WTC11 (cell line): ENCODE data around the gene G2E3. TPM values are rescaled to one million over a fixed set of nuclear protein-coding genes. Genes with fewer than 3 reads are reported as not detected.

Source experiments
- ATAC-seq: fragments of 200-7000 bp; cut with Tn5 transposase; 2 replicates; pipeline ENCODE4 v1.10.0; 2021; ENCODE audit warnings: mild to moderate bottlenecking, moderate library complexity
- CTCF ChIA-PET: fragments of 300-600 bp; sonication (Branson Sonifier 250); formaldehyde crosslinking; loops from one replicate; lab custom pipeline; 2021; ENCODE audit warnings: antibody characterized with exemption; lab: Charles Lee
- POLR2A ChIA-PET: fragments of 350-600 bp; sonication (Branson Sonifier 250); formaldehyde crosslinking; loops from one replicate; lab custom pipeline; 2021; ENCODE audit warnings: antibody characterized with exemption; lab: Charles Lee
- DNase-seq: peaks from one replicate; pipeline ENCODE4 v3.0.0; 2021; ENCODE audit warnings: low spot score
- H3K27ac Mint-ChIP-seq: 2 replicates; pipeline ENCODE4 v1.8.0; 2021; ENCODE audit warnings: mixed read lengths
- H3K27me3 Mint-ChIP-seq: 2 replicates; pipeline ENCODE4 v1.8.0; 2021; ENCODE audit warnings: low read depth, mild to moderate bottlenecking, moderate library complexity, mixed read lengths
- H3K36me3 Mint-ChIP-seq: 2 replicates; pipeline ENCODE4 v1.8.0; 2021; ENCODE audit warnings: mixed read lengths
- H3K4me1 Mint-ChIP-seq: 2 replicates; pipeline ENCODE4 v1.8.0; 2022; ENCODE audit warnings: mixed read lengths
- H3K4me3 Mint-ChIP-seq: 2 replicates; pipeline ENCODE4 v1.8.0; 2021; ENCODE audit warnings: mild to moderate bottlenecking, moderate library complexity, mixed read lengths
- H3K9me3 Mint-ChIP-seq: 2 replicates; pipeline ENCODE4 v1.8.0; 2021; ENCODE audit warnings: mixed read lengths
- ATF1 ChIP-seq: sonication (generic); formaldehyde crosslinking; IDR thresholded peaks from 2 replicates; pipeline ENCODE4 v1.8.1; 2023; ENCODE audit warnings: mild to moderate bottlenecking, moderate library complexity, missing genetic modification reagents
- CREB1 ChIP-seq: sonication (generic); formaldehyde crosslinking; IDR thresholded peaks from 2 replicates; pipeline ENCODE4 v1.8.0; 2023; ENCODE audit warnings: mild to moderate bottlenecking, missing genetic modification reagents
- ELF4 ChIP-seq: sonication (generic); formaldehyde crosslinking; IDR thresholded peaks from 2 replicates; pipeline ENCODE4 v1.8.1; 2022; ENCODE audit warnings: low read depth, mild to moderate bottlenecking, moderate library complexity, missing genetic modification reagents
- EMX1 ChIP-seq: fragments of 250-450 bp; sonication (Bioruptor Pico); IDR thresholded peaks from 2 replicates; pipeline ENCODE4 v1.8.0; 2021; ENCODE audit warnings: mild to moderate bottlenecking
- GABPB1 ChIP-seq: sonication (generic); formaldehyde crosslinking; IDR thresholded peaks from 2 replicates; pipeline ENCODE4 v1.8.1; 2023; ENCODE audit warnings: mild to moderate bottlenecking, missing genetic modification reagents
- IRF2 ChIP-seq: sonication (generic); formaldehyde crosslinking; IDR thresholded peaks from 2 replicates; pipeline ENCODE4 v1.8.0; 2022; ENCODE audit warnings: low read depth, missing genetic modification reagents, borderline replicate concordance
- MXD4 ChIP-seq: fragments of 250-450 bp; sonication (Bioruptor Pico); IDR thresholded peaks from 2 replicates; pipeline ENCODE4 v1.8.0; 2021; ENCODE audit warnings: mild to moderate bottlenecking, moderate library complexity, borderline replicate concordance
- NFATC4 ChIP-seq: fragments of 250-450 bp; sonication (Bioruptor Pico); IDR thresholded peaks from 2 replicates; pipeline ENCODE4 v1.9.0; 2021; ENCODE audit warnings: mild to moderate bottlenecking
- NFE2L1 ChIP-seq: sonication (generic); formaldehyde crosslinking; IDR thresholded peaks from 2 replicates; pipeline ENCODE4 v1.8.1; 2023; ENCODE audit warnings: missing genetic modification reagents
- PRRX2 ChIP-seq: fragments of 250-450 bp; sonication (Bioruptor Pico); IDR thresholded peaks from 2 replicates; pipeline ENCODE4 v1.8.0; 2021; ENCODE audit warnings: mild to moderate bottlenecking
- RORB ChIP-seq: fragments of 250-450 bp; sonication (Bioruptor Pico); IDR thresholded peaks from 2 replicates; pipeline ENCODE4 v1.9.0; 2021; ENCODE audit warnings: mild to moderate bottlenecking
- TCF7 ChIP-seq: sonication (generic); formaldehyde crosslinking; IDR thresholded peaks from 2 replicates; pipeline ENCODE4 v1.8.0; 2022; ENCODE audit warnings: mild to moderate bottlenecking, low read depth, missing genetic modification reagents, moderate library complexity
- TP53 ChIP-seq: sonication (generic); formaldehyde crosslinking; IDR thresholded peaks from 2 replicates; pipeline ENCODE4 v1.8.1; 2023; ENCODE audit warnings: mild to moderate bottlenecking, missing genetic modification reagents
- ZNF263 ChIP-seq: sonication (generic); formaldehyde crosslinking; IDR thresholded peaks from 2 replicates; pipeline ENCODE4 v1.8.1; 2022; ENCODE audit warnings: low read depth, mild to moderate bottlenecking, moderate library complexity, missing genetic modification reagents
- total RNA-seq: library from RNA; stranded (reverse); gene quantifications from 3 replicates; pipeline ENCODE4 v1.2.3, GENCODE V29; 2021
- TF ChIP-seq, protein P1 (sequence below): sonication (generic); formaldehyde crosslinking; IDR thresholded peaks from 2 replicates; pipeline ENCODE4 v1.8.0; 2023; ENCODE audit warnings: missing genetic modification reagents, mild to moderate bottlenecking, borderline replicate concordance
- TF ChIP-seq, protein P2 (sequence below): sonication (generic); formaldehyde crosslinking; IDR thresholded peaks from 2 replicates; pipeline ENCODE4 v1.8.0; 2022; ENCODE audit warnings: mild to moderate bottlenecking, missing genetic modification reagents
- TF ChIP-seq, protein P3 (sequence below): sonication (generic); formaldehyde crosslinking; IDR thresholded peaks from 2 replicates; pipeline ENCODE4 v1.8.1; 2022; ENCODE audit warnings: mild to moderate bottlenecking, moderate library complexity, missing genetic modification reagents
- TF ChIP-seq, protein P4 (sequence below): sonication (generic); formaldehyde crosslinking; conservative IDR thresholded peaks from 2 replicates; pipeline ENCODE4 v1.8.1; 2022; ENCODE audit warnings: mild to moderate bottlenecking, missing genetic modification reagents
- TF ChIP-seq, protein P5 (sequence below): fragments of 250-450 bp; sonication (Bioruptor Pico); IDR thresholded peaks from 2 replicates; pipeline ENCODE4 v1.9.0; 2021; ENCODE audit warnings: mild to moderate bottlenecking, borderline replicate concordance
- TF ChIP-seq, protein P6 (sequence below): sonication (generic); formaldehyde crosslinking; IDR thresholded peaks from 2 replicates; pipeline ENCODE4 v1.8.0; 2022; ENCODE audit warnings: mild to moderate bottlenecking, missing genetic modification reagents
- TF ChIP-seq, protein P7 (sequence below): fragments of 250-450 bp; sonication (Bioruptor Pico); IDR thresholded peaks from 2 replicates; pipeline ENCODE4 v1.9.0; 2021; ENCODE audit warnings: mild to moderate bottlenecking
- TF ChIP-seq, protein P8 (sequence below): sonication (generic); formaldehyde crosslinking; IDR thresholded peaks from 2 replicates; pipeline ENCODE4 v1.8.1; 2022; ENCODE audit warnings: low read depth, mild to moderate bottlenecking, moderate library complexity, missing genetic modification reagents, borderline replicate concordance

Gene G2E3
- total RNA-seq, 1 experiment from 2014 or later = 66.2 TPM

DNA sequence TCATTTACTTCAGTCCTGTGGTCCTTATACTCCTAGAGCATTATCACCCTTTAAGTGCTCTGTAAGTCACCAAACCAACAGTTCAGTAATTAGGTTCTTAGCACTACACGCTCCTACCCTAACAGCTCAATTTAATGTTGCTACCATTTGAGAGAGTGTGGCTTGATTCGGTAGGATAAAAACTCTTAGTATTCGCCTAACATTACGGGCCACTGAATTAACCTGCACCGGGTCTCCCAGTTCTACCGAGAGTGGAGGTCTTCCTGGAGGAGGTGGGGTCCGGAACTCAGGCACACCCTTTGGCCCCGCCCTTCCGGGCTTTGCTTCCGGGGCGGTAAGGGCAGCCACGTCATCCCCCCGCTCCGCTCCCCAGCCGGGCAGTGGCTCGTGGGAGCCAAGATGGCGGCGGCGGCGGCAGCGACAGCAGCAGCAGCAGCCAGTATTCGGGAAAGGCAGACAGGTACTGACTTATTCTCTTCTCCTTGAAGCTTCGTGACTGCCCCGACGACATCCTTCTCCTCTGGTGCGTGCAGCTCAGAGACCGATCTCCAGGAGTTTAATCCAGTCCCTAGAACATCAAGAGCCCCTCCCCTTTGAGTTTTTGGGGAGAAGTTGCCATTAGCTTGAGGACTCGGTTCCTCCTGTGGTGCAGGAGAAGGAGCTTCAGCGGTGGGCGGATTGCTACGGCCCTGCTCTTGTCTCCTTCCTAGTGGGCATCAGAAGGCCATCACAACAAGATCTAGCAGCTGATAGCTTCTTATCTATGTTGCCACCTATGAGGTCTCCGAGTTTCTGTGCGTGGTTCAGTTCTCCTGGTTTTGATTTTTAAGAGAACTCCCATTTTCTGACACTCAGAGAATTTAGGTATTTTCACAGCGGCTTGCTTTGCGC, 63.2 kb downstream of the G2E3 start, which contains the start of gene SCFD1 (continued):
- peak; percentile 93 for TF ChIP-seq EMX1 (CRISPR knock-in tag)
- TF ChIP-seq GABPB1 (CRISPR knock-in tag) = peak; percentile 95
- TF ChIP-seq, protein P1, sequence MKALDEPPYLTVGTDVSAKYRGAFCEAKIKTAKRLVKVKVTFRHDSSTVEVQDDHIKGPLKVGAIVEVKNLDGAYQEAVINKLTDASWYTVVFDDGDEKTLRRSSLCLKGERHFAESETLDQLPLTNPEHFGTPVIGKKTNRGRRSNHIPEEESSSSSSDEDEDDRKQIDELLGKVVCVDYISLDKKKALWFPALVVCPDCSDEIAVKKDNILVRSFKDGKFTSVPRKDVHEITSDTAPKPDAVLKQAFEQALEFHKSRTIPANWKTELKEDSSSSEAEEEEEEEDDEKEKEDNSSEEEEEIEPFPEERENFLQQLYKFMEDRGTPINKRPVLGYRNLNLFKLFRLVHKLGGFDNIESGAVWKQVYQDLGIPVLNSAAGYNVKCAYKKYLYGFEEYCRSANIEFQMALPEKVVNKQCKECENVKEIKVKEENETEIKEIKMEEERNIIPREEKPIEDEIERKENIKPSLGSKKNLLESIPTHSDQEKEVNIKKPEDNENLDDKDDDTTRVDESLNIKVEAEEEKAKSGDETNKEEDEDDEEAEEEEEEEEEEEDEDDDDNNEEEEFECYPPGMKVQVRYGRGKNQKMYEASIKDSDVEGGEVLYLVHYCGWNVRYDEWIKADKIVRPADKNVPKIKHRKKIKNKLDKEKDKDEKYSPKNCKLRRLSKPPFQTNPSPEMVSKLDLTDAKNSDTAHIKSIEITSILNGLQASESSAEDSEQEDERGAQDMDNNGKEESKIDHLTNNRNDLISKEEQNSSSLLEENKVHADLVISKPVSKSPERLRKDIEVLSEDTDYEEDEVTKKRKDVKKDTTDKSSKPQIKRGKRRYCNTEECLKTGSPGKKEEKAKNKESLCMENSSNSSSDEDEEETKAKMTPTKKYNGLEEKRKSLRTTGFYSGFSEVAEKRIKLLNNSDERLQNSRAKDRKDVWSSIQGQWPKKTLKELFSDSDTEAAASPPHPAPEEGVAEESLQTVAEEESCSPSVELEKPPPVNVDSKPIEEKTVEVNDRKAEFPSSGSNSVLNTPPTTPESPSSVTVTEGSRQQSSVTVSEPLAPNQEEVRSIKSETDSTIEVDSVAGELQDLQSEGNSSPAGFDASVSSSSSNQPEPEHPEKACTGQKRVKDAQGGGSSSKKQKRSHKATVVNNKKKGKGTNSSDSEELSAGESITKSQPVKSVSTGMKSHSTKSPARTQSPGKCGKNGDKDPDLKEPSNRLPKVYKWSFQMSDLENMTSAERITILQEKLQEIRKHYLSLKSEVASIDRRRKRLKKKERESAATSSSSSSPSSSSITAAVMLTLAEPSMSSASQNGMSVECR = peak; percentile 52; the same call in 1 of the 2 replicates
- no peak for TF ChIP-seq RORB
- TF ChIP-seq, protein P2, sequence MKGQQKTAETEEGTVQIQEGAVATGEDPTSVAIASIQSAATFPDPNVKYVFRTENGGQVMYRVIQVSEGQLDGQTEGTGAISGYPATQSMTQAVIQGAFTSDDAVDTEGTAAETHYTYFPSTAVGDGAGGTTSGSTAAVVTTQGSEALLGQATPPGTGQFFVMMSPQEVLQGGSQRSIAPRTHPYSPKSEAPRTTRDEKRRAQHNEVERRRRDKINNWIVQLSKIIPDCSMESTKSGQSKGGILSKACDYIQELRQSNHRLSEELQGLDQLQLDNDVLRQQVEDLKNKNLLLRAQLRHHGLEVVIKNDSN (CRISPR knock-in tag) = no peak
- no peak for TF ChIP-seq ELF4 (CRISPR knock-in tag)
- TF ChIP-seq, protein P3, sequence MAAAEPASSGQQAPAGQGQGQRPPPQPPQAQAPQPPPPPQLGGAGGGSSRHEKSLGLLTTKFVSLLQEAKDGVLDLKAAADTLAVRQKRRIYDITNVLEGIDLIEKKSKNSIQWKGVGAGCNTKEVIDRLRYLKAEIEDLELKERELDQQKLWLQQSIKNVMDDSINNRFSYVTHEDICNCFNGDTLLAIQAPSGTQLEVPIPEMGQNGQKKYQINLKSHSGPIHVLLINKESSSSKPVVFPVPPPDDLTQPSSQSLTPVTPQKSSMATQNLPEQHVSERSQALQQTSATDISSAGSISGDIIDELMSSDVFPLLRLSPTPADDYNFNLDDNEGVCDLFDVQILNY (CRISPR knock-in tag) = 0 out of 2 replicates have a peak, but pooled peaks have one; percentile 54
- no peak for TF ChIP-seq ATF1 (CRISPR knock-in tag)
- TF ChIP-seq CREB1 (CRISPR knock-in tag) = peak; percentile 67
- TF ChIP-seq, protein P4, sequence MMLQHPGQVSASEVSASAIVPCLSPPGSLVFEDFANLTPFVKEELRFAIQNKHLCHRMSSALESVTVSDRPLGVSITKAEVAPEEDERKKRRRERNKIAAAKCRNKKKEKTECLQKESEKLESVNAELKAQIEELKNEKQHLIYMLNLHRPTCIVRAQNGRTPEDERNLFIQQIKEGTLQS (CRISPR knock-in tag) = no peak
- peak; percentile 85 for TF ChIP-seq NFATC4 (CRISPR knock-in tag)
- TF ChIP-seq, all 79 proteins: peak for 32

DNA sequence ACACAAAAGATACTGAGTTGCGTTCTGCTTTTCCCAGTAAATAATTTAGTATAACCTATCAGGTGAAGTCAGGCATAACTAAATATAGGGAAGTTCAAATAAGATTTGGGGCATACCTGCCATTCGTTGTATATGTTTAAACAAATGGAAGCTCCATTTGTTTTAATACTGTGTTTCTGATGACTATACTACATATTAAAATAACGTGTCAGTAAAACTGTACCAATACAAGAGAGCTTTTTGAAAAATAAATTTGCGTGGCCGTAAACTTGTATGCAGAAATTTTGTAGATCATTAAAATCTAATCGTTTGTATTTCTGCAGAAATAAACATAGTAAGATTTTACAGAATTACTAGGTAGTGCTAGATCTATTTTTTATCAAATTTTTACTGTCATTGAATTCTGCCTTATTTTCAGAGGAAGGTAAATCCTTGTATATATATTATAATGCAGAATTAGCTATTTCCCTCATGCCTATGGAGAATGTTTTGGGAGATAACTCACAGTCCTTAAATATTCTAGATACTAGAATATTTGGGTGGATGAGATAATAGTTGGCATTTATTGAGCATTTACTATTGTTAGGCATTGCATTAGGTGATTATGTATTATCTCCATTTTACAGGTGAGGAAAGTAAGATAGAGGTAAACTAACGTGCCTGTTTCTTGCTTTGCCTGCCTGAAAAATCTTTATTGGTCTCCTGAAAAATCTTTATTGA, 64.6 kb downstream of the G2E3 start:
- no peak for DNase-seq
- no peaks in the 10 kb centered on the region for H3K27me3 Mint-ChIP-seq
- ChIA-PET POLR2A (interaction anchor here (0.7 kb wide), 1 partner anchor 12 kb away, joined by 3 read pairs; no protein-coding TSS in a partner anchor), CTCF (no interaction called here)
- no peak overlapping the region for H3K27ac Mint-ChIP-seq
- peaks cover 20% of the 10 kb centered on the region for H3K4me1 Mint-ChIP-seq
- H3K36me3 Mint-ChIP-seq = peaks cover 5% of the 10 kb centered on the region
- ATAC-seq = no peak
- peak overlapping the region; percentile 99 for H3K4me3 Mint-ChIP-seq
- no peaks in the 10 kb centered on the region for H3K9me3 Mint-ChIP-seq
- TF ChIP-seq, protein P5, sequence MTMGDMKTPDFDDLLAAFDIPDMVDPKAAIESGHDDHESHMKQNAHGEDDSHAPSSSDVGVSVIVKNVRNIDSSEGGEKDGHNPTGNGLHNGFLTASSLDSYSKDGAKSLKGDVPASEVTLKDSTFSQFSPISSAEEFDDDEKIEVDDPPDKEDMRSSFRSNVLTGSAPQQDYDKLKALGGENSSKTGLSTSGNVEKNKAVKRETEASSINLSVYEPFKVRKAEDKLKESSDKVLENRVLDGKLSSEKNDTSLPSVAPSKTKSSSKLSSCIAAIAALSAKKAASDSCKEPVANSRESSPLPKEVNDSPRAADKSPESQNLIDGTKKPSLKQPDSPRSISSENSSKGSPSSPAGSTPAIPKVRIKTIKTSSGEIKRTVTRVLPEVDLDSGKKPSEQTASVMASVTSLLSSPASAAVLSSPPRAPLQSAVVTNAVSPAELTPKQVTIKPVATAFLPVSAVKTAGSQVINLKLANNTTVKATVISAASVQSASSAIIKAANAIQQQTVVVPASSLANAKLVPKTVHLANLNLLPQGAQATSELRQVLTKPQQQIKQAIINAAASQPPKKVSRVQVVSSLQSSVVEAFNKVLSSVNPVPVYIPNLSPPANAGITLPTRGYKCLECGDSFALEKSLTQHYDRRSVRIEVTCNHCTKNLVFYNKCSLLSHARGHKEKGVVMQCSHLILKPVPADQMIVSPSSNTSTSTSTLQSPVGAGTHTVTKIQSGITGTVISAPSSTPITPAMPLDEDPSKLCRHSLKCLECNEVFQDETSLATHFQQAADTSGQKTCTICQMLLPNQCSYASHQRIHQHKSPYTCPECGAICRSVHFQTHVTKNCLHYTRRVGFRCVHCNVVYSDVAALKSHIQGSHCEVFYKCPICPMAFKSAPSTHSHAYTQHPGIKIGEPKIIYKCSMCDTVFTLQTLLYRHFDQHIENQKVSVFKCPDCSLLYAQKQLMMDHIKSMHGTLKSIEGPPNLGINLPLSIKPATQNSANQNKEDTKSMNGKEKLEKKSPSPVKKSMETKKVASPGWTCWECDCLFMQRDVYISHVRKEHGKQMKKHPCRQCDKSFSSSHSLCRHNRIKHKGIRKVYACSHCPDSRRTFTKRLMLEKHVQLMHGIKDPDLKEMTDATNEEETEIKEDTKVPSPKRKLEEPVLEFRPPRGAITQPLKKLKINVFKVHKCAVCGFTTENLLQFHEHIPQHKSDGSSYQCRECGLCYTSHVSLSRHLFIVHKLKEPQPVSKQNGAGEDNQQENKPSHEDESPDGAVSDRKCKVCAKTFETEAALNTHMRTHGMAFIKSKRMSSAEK (CRISPR knock-in tag) = no peak
- TF ChIP-seq GABPB1 (CRISPR knock-in tag) = no peak
- TF ChIP-seq, protein P6, sequence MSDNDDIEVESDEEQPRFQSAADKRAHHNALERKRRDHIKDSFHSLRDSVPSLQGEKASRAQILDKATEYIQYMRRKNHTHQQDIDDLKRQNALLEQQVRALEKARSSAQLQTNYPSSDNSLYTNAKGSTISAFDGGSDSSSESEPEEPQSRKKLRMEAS (CRISPR knock-in tag) = no peak
- no peak for TF ChIP-seq IRF2 (CRISPR knock-in tag)
- no peak for TF ChIP-seq TCF7 (CRISPR knock-in tag)
- TF ChIP-seq, protein P7, sequence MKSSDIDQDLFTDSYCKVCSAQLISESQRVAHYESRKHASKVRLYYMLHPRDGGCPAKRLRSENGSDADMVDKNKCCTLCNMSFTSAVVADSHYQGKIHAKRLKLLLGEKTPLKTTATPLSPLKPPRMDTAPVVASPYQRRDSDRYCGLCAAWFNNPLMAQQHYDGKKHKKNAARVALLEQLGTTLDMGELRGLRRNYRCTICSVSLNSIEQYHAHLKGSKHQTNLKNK (CRISPR knock-in tag) = no peak
- TF ChIP-seq RORB = no peak
- TF ChIP-seq ZNF263 (CRISPR knock-in tag) = no peak
- no peak for TF ChIP-seq NFE2L1 (CRISPR knock-in tag)
- no peak for TF ChIP-seq TP53 (CRISPR knock-in tag)
- no peak for TF ChIP-seq PRRX2 (CRISPR knock-in tag)
- TF ChIP-seq MXD4 = no peak
- TF ChIP-seq, protein P8, sequence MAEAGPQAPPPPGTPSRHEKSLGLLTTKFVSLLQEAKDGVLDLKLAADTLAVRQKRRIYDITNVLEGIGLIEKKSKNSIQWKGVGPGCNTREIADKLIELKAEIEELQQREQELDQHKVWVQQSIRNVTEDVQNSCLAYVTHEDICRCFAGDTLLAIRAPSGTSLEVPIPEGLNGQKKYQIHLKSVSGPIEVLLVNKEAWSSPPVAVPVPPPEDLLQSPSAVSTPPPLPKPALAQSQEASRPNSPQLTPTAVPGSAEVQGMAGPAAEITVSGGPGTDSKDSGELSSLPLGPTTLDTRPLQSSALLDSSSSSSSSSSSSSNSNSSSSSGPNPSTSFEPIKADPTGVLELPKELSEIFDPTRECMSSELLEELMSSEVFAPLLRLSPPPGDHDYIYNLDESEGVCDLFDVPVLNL (CRISPR knock-in tag) = no peak
